DOHH2 (cell line): Measurements from ENCODE around the gene ZNF268.

Source experiments
- EZH2phosphoT487 ChIP-seq: fragments of 200-600 bp; sonication (generic); IDR thresholded peaks from 2 replicates; pipeline ENCODE4 v1.6.1; 2017; ENCODE audit warnings: borderline replicate concordance, mild to moderate bottlenecking, antibody characterized with exemption, low read length, moderate library complexity, mixed read lengths
- TF ChIP-seq, protein P1 (sequence below): fragments of 200-600 bp; sonication (generic); IDR thresholded peaks from one replicate; pipeline ENCODE4 v1.5.1; 2014; ENCODE audit warnings: antibody characterized with exemption, mild to moderate bottlenecking, low read depth, low read length; ENCODE audit not compliant: poor library complexity, severe bottlenecking

DNA sequence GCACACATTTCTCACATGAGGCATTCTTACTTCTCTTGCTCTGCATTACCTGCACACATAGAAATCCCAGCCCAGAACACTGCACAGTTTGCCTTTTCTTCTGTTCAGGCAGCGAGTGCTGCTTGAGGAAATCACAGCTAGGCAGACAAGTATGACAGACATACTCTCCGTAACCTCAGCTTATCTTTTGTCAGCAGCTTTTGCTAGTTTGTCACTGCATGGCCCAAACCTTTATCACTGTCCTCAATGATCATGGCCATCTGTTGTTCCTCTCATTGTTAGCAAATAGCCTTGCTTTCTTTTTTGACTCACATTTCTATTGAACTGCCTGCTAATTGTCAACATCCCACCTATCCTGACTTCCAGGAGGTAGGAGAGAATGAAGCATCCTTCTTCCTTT, 45.5 kb upstream of the ZNF268 start:
- TF ChIP-seq, protein P1, sequence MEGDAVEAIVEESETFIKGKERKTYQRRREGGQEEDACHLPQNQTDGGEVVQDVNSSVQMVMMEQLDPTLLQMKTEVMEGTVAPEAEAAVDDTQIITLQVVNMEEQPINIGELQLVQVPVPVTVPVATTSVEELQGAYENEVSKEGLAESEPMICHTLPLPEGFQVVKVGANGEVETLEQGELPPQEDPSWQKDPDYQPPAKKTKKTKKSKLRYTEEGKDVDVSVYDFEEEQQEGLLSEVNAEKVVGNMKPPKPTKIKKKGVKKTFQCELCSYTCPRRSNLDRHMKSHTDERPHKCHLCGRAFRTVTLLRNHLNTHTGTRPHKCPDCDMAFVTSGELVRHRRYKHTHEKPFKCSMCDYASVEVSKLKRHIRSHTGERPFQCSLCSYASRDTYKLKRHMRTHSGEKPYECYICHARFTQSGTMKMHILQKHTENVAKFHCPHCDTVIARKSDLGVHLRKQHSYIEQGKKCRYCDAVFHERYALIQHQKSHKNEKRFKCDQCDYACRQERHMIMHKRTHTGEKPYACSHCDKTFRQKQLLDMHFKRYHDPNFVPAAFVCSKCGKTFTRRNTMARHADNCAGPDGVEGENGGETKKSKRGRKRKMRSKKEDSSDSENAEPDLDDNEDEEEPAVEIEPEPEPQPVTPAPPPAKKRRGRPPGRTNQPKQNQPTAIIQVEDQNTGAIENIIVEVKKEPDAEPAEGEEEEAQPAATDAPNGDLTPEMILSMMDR = no peak
- TF ChIP-seq EZH2phosphoT487 = no peak
